Thoracic aorta (tissue), 2 donors: Measurements from ENCODE around the gene UMPS. TPM values are rescaled to one million over a fixed set of nuclear protein-coding genes. Genes with fewer than 3 reads are reported as not detected.

Experiments used
- ATAC-seq: fragments of 150-250 bp; one replicate; pipeline ENCODE4 v1.8.0; 2017; ENCODE audit warnings: low read depth; ENCODE audit not compliant: insufficient number of reproducible peaks, low FRiP score
- DNase-seq: peaks from one replicate; pipeline ENCODE4 v3.0.0-alpha.2; 2020; ENCODE audit warnings: low spot score
- H3K27ac ChIP-seq, 2 donors: fragments of 200-600 bp; sonication (generic); 1 replicate in 1 of 2; 2 replicates in 1 of 2; pipeline ENCODE4 v1.5.1; 2016; ENCODE audit warnings: mild to moderate bottlenecking in 2 of 2, moderate library complexity in 2 of 2
- H3K27me3 ChIP-seq: fragments of 200-600 bp; sonication (generic); replicated peaks from 2 replicates; pipeline ENCODE4 v1.6.0; 2016; ENCODE audit warnings: mild to moderate bottlenecking; ENCODE audit not compliant: insufficient read depth
- H3K36me3 ChIP-seq: fragments of 200-600 bp; sonication (generic); one replicate; pipeline ENCODE4 v1.5.1; 2016
- H3K4me1 ChIP-seq, 2 donors: fragments of 200-600 bp; sonication (generic); 1 replicate in 1 of 2; 2 replicates in 1 of 2; pipeline versions ENCODE4 v1.5.1 to v1.6.0; 2016; ENCODE audit warnings: low read depth in 2 of 2, mild to moderate bottlenecking in 1 of 2; ENCODE audit not compliant: control insufficient read depth in 1 of 2
- H3K4me3 ChIP-seq: fragments of 200-600 bp; sonication (generic); 2 replicates; pipeline ENCODE4 v1.5.1; 2016; ENCODE audit warnings: mild to moderate bottlenecking
- H3K9me3 ChIP-seq: fragments of 200-600 bp; sonication (generic); 2 replicates; pipeline ENCODE4 v1.5.1; 2016
- CTCF ChIP-seq: fragments of 200-600 bp; sonication (generic); IDR thresholded peaks from one replicate; pipeline ENCODE4 v1.5.1; 2019; ENCODE audit warnings: antibody characterized with exemption
- total RNA-seq, 2 donors: library from RNA; depleted of rRNA; stranded (reverse); fragments of >200 nt; gene quantifications; one replicate each; pipeline versions ENCODE4 v1.1.0 to v1.2.3, GENCODE V29; 2016

The UMPS gene
- total RNA-seq, 2 donors from 2014 or later: 20.8 to 29.6 TPM

- peaks cover 42% of the 10 kb centered on the region for H3K36me3 ChIP-seq
- no peak for DNase-seq
- ATAC-seq: no peak
- no peaks in the 10 kb centered on the region for H3K27me3 ChIP-seq
- H3K9me3 ChIP-seq: no peaks in the 10 kb centered on the region
- H3K4me1 ChIP-seq: peaks cover 23 to 51% of the 10 kb centered on the region in 2 donors
- no peak for TF ChIP-seq CTCF
- H3K27ac ChIP-seq: no peak overlapping the region
- no peak overlapping the region for H3K4me3 ChIP-seq
Measured at GRCh38 chr3:124797426-124797945, 67.2 kb downstream of the UMPS start.

Other genes starting within 250 kb of the UMPS start
- gene ITGB5, start 156.9 kb downstream of the UMPS start, total RNA-seq: 100 to 1,000 TPM; 576 to 592 TPM
- under 1 TPM in 1 of 2 donors, not detected in 1; 0.49 TPM for gene MUC13, start 204.3 kb downstream of the UMPS start, total RNA-seq